SK-N-SH treated with all-trans-retinoic acid at 6 μM for 48 hours (cell line): ENCODE data around the gene DOCK2.

Experiments
- ATAC-seq: fragments of 200-7000 bp; cut with Tn5 transposase; 3 replicates; pipeline ENCODE4 v1.9.1; 2020; ENCODE audit warnings: mild to moderate bottlenecking, moderate library complexity
- ARNTL ChIP-seq: fragments of 450-650 bp; formaldehyde crosslinking; IDR thresholded peaks from 2 replicates; pipeline ENCODE4 v1.5.0; 2020; ENCODE audit warnings: low read depth, mild to moderate bottlenecking, moderate library complexity, borderline replicate concordance
- BACH2 ChIP-seq: fragments of 250-450 bp; sonication (Bioruptor Pico); IDR thresholded peaks from 2 replicates; pipeline ENCODE4 v1.9.0; 2021; ENCODE audit warnings: mild to moderate bottlenecking, borderline replicate concordance
- CSDC2 ChIP-seq: fragments of 250-450 bp; sonication (Bioruptor Pico); IDR thresholded peaks from 2 replicates; pipeline ENCODE4 v1.5.0; 2020; ENCODE audit warnings: mild to moderate bottlenecking, moderate library complexity
- CSRNP3 ChIP-seq: fragments of 250-450 bp; sonication (Bioruptor Pico); IDR thresholded peaks from 2 replicates; pipeline ENCODE4 v1.5.1; 2021; ENCODE audit warnings: mild to moderate bottlenecking, moderate library complexity
- ESRRG ChIP-seq: fragments of 250-450 bp; sonication (Bioruptor Pico); IDR thresholded peaks from 2 replicates; pipeline ENCODE4 v1.6.1; 2021; ENCODE audit warnings: mild to moderate bottlenecking
- GLIS3 ChIP-seq: fragments of 250-450 bp; sonication (Bioruptor Pico); IDR thresholded peaks from 2 replicates; pipeline ENCODE4 v1.5.0; 2020; ENCODE audit warnings: mild to moderate bottlenecking, moderate library complexity
- ISL1 ChIP-seq: fragments of 250-450 bp; sonication (Bioruptor Pico); IDR thresholded peaks from 2 replicates; pipeline ENCODE4 v2.1.2; 2022; ENCODE audit warnings: mild to moderate bottlenecking, moderate library complexity
- PATZ1 ChIP-seq: fragments of 250-450 bp; sonication (Bioruptor Pico); IDR thresholded peaks from 2 replicates; pipeline ENCODE4 v1.8.0; 2020; ENCODE audit warnings: mild to moderate bottlenecking, moderate library complexity, borderline replicate concordance
- TCF4 ChIP-seq: fragments of 250-450 bp; sonication (Bioruptor Pico); IDR thresholded peaks from 2 replicates; pipeline ENCODE4 v1.8.0; 2021; ENCODE audit warnings: mild to moderate bottlenecking, moderate library complexity, borderline replicate concordance
- TOX ChIP-seq: fragments of 250-450 bp; sonication (Bioruptor Pico); IDR thresholded peaks from 2 replicates; pipeline ENCODE4 v1.8.0; 2021; ENCODE audit warnings: mild to moderate bottlenecking, moderate library complexity, borderline replicate concordance
- ZFP3 ChIP-seq: fragments of 250-450 bp; sonication (Bioruptor Pico); IDR thresholded peaks from 2 replicates; pipeline ENCODE4 v1.5.0; 2020; ENCODE audit warnings: mild to moderate bottlenecking, moderate library complexity
- ZNF565 ChIP-seq: fragments of 450-650 bp; formaldehyde crosslinking; conservative IDR thresholded peaks from 2 replicates; pipeline ENCODE4 v1.5.0; 2020; ENCODE audit warnings: low read depth, mild to moderate bottlenecking, moderate library complexity
- ZNF70 ChIP-seq: fragments of 450-650 bp; formaldehyde crosslinking; IDR thresholded peaks from 2 replicates; pipeline ENCODE4 v1.5.0; 2020; ENCODE audit warnings: mild to moderate bottlenecking, moderate library complexity
- ZNF8 ChIP-seq: fragments of 450-650 bp; formaldehyde crosslinking; IDR thresholded peaks from 2 replicates; pipeline ENCODE4 v1.5.0; 2020; ENCODE audit warnings: mild to moderate bottlenecking, moderate library complexity
- TF ChIP-seq, protein P1 (sequence below): fragments of 250-450 bp; sonication (Bioruptor Pico); IDR thresholded peaks from 2 replicates; pipeline ENCODE4 v1.5.0; 2020; ENCODE audit warnings: mild to moderate bottlenecking, moderate library complexity
- TF ChIP-seq, protein P2 (sequence below): fragments of 250-450 bp; sonication (Bioruptor Pico); IDR thresholded peaks from 2 replicates; pipeline ENCODE4 v1.8.0; 2021; ENCODE audit warnings: low read depth, mild to moderate bottlenecking, moderate library complexity, borderline replicate concordance

Gene DOCK2

GRCh38 chr5:169717288-169717687, 80.2 kb downstream of the DOCK2 start:
- ATAC-seq, result no peak; the same call in 2 of the 3 replicates
- TF ChIP-seq TCF4 (CRISPR knock-in tag), result no peak
- TF ChIP-seq PATZ1, result no peak
- no peak for TF ChIP-seq ZNF8 (CRISPR knock-in tag)
- TF ChIP-seq ZNF70 (CRISPR knock-in tag), result no peak
- no peak for TF ChIP-seq GLIS3 (CRISPR knock-in tag)
- TF ChIP-seq CSRNP3, result no peak
- no peak for TF ChIP-seq ZFP3
- no peak for TF ChIP-seq ZNF565
- TF ChIP-seq, protein P1, sequence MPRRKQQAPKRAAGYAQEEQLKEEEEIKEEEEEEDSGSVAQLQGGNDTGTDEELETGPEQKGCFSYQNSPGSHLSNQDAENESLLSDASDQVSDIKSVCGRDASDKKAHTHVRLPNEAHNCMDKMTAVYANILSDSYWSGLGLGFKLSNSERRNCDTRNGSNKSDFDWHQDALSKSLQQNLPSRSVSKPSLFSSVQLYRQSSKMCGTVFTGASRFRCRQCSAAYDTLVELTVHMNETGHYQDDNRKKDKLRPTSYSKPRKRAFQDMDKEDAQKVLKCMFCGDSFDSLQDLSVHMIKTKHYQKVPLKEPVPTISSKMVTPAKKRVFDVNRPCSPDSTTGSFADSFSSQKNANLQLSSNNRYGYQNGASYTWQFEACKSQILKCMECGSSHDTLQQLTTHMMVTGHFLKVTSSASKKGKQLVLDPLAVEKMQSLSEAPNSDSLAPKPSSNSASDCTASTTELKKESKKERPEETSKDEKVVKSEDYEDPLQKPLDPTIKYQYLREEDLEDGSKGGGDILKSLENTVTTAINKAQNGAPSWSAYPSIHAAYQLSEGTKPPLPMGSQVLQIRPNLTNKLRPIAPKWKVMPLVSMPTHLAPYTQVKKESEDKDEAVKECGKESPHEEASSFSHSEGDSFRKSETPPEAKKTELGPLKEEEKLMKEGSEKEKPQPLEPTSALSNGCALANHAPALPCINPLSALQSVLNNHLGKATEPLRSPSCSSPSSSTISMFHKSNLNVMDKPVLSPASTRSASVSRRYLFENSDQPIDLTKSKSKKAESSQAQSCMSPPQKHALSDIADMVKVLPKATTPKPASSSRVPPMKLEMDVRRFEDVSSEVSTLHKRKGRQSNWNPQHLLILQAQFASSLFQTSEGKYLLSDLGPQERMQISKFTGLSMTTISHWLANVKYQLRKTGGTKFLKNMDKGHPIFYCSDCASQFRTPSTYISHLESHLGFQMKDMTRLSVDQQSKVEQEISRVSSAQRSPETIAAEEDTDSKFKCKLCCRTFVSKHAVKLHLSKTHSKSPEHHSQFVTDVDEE (CRISPR knock-in tag), result no peak
- TF ChIP-seq TOX (CRISPR knock-in tag), result no peak
- TF ChIP-seq ESRRG (CRISPR knock-in tag), result no peak
- TF ChIP-seq, all 23 proteins: peak for 0

DNA sequence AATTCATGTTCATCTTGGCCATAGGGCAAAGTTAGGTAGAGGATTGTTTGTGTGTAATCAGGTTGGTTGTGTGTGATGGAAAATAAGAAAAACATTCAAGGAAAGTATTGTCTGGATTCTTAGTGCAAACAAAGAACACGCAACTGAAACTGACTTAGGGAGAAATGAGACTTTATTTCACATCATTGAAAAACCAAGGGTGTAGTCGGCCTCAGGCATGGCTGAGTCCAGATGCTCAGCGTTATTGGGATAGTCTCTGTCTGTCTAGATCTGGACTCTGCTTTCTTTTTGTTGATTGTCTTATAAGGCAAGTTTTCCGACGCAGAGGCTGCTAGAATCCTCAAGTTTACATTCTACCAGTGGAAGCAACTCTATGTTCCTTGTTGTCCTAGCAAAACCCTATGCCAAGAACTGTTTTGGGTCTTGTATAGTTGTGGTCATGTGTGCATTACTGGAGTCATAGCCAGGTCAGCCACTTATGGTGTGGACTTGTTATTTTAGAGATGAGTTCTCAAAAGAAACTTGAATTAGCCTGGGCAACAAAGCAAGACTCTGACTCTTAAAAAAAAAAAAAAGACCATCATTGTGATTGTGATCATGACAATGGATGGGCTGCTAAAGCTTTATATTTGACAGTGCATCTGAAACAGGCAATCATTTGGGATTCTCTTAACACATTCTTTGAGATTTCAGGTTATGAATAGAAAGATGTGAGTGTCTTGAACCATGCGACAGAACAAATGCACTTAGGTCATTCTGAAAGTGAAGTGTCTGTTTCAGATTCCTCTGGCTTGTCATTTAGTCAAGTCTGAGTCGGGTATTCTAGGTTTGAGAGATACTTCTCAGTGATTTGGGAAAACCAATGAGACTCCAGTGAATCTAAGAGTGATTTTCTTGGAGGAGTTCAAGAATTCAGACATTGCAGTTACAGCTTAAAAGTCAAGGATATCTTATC, 82.6 kb downstream of the DOCK2 start:
- ATAC-seq, result no peak
- TF ChIP-seq ESRRG (CRISPR knock-in tag) (no peak), BACH2 (CRISPR knock-in tag) (no peak), TOX (CRISPR knock-in tag) (no peak), ZNF8 (CRISPR knock-in tag) (no peak), ZNF70 (CRISPR knock-in tag) (no peak), TCF4 (CRISPR knock-in tag) (no peak)
- TF ChIP-seq, protein P2, sequence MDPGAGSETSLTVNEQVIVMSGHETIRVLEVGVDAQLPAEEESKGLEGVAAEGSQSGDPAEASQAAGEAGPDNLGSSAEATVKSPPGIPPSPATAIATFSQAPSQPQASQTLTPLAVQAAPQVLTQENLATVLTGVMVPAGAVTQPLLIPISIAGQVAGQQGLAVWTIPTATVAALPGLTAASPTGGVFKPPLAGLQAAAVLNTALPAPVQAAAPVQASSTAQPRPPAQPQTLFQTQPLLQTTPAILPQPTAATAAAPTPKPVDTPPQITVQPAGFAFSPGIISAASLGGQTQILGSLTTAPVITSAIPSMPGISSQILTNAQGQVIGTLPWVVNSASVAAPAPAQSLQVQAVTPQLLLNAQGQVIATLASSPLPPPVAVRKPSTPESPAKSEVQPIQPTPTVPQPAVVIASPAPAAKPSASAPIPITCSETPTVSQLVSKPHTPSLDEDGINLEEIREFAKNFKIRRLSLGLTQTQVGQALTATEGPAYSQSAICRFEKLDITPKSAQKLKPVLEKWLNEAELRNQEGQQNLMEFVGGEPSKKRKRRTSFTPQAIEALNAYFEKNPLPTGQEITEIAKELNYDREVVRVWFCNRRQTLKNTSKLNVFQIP (CRISPR knock-in tag), result no peak
- TF ChIP-seq, protein P1 (CRISPR knock-in tag), result no peak
- TF ChIP-seq, all 23 proteins: peak for 0

DNA sequence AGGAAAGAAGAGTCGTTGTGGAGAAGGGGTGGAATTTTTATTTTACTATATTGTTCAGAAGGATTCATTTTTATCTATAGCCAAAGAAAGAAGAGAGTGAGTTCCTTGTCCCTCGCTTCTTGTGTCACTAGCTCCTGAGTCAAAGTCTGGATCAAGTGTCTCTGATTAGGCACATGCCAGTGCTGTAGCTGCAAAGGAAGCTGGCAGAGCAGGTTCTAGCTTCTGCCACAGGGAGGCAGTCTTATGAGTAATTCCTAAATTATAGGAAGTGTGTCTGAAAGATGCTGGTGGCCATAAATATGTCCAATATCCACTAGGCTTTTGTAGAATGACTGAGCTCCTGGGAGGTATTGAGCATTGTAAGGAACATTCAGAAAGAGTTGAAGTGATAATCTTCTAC, 84.7 kb downstream of the DOCK2 start:
- no peak for ATAC-seq
- TF ChIP-seq GLIS3 (CRISPR knock-in tag), result no peak
- TF ChIP-seq ESRRG (CRISPR knock-in tag), result no peak
- TF ChIP-seq CSDC2 (CRISPR knock-in tag), result no peak
- TF ChIP-seq TCF4 (CRISPR knock-in tag), result no peak
- TF ChIP-seq, protein P1 (CRISPR knock-in tag), result no peak
- no peak for TF ChIP-seq ARNTL (CRISPR knock-in tag)
- no peak for TF ChIP-seq PATZ1
- no peak for TF ChIP-seq ZNF8 (CRISPR knock-in tag)
- no peak for TF ChIP-seq ISL1 (CRISPR knock-in tag)
- TF ChIP-seq ZNF70 (CRISPR knock-in tag), result no peak
- TF ChIP-seq BACH2 (CRISPR knock-in tag), result no peak
